ENCODE results near the gene TRIM7.

TRIM7 gene

DNA sequence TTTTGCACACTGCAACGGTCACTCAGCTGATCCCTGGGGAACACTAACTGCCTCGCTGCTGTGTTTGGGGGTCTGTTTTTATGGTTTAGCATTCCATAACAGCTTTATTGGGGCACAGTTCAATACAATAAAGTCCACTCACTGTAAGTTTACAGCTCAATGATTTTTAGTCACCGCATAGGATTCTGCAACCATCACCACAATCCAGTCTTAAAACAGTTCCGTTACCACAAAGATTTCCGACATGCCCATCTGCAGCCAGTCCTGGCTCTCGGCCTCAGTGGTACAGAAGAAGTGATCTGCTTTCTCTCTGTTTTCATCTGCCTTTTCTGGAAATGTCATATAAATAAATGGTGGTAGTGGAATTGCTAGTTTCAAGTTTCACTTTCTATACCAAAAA is 34.0 kb downstream of the TRIM7 start:
- TF ChIP-seq, protein P1, sequence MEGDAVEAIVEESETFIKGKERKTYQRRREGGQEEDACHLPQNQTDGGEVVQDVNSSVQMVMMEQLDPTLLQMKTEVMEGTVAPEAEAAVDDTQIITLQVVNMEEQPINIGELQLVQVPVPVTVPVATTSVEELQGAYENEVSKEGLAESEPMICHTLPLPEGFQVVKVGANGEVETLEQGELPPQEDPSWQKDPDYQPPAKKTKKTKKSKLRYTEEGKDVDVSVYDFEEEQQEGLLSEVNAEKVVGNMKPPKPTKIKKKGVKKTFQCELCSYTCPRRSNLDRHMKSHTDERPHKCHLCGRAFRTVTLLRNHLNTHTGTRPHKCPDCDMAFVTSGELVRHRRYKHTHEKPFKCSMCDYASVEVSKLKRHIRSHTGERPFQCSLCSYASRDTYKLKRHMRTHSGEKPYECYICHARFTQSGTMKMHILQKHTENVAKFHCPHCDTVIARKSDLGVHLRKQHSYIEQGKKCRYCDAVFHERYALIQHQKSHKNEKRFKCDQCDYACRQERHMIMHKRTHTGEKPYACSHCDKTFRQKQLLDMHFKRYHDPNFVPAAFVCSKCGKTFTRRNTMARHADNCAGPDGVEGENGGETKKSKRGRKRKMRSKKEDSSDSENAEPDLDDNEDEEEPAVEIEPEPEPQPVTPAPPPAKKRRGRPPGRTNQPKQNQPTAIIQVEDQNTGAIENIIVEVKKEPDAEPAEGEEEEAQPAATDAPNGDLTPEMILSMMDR (IDR thresholded peaks at IDR 0.05) = no peak

DNA sequence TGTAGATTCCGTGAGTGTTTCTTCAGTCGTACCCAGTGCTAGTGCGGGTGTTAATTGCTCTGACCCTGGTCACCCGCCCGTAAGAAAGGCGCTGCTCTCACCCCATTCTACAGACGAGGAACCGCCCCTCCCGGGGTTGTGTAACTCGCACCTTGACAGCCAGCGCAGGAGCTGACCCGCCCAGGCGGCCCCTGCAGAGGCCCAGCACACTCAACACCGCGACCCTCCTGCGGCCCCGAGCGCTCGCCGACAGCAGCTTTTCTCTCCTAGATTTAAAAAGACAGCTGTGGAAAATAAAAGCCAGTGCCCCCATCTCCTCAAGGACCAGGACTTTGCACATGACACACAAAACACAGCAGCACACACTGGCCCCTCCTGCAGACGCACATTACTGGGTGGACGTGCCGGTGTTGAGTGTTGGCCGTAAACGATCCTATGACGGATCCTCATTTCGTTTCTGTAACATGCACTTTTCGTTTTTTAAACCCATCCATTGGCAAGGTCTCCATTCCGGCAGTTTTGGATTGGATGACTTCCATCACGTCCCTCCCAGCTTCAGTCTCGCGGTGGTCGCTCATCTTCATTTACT is 34.7 kb downstream of the TRIM7 start:
- TF ChIP-seq, protein P1 (IDR thresholded peaks at IDR 0.05) = no peak

DNA sequence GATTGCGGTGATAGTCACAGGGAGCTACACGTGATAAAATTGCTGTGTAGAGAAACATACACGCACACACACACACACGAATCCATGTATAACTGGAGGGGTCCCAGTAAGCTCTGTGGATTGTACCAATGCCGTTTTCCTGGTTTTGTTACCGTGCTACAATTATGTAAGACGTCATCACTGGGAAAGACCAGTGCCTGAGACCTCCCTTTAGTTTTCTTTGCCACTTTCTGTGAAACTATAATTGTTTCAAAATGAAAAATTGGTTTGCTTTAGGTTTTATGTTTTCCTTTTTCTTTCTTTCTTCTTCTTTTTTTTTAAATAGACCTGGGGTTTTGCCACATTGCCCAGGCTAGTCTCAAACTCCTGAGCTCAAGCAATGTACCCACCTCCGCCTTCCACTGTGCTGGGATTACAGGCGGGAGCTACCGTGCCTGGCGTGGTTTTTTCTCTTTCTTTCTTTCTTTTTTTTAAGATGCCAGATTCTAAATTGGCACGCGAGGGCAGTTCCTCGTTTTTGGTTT is 36.3 kb downstream of the TRIM7 start:
- TF ChIP-seq, protein P1 (IDR thresholded peaks at IDR 0.05) = no peak

DNA sequence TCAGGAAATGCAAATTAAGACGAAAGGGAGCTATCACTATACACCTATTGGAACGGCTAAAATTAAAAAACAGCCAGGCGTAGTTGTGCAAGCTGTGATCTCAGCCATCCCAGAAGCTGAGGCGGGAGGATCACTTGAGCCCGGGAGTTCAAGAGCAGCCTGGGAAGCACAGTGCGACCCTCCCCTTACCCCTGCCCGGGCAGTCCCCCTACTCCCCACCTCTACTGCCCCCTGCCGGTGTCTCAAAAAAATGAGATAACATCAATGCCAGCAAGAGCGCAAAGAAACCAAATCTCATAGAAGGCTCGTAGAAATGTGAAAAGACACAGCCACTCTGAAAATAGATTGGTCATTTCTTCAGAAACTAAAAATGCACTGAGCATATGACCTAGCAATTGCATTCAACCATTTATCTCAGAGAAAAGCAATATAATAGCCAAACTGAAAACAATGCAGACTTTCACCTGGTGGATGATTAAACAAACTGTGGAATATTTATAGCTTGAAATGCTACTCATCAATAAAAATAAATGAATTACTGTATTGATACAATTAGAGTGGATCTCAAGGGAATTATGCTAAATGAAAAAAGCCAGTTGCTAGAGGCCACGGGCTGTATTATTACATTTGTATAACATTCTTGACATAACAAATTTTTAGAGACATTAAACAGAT is 37.0 kb downstream of the TRIM7 start:
- TF ChIP-seq, protein P1 (IDR thresholded peaks at IDR 0.05) = peak; percentile 66

DNA sequence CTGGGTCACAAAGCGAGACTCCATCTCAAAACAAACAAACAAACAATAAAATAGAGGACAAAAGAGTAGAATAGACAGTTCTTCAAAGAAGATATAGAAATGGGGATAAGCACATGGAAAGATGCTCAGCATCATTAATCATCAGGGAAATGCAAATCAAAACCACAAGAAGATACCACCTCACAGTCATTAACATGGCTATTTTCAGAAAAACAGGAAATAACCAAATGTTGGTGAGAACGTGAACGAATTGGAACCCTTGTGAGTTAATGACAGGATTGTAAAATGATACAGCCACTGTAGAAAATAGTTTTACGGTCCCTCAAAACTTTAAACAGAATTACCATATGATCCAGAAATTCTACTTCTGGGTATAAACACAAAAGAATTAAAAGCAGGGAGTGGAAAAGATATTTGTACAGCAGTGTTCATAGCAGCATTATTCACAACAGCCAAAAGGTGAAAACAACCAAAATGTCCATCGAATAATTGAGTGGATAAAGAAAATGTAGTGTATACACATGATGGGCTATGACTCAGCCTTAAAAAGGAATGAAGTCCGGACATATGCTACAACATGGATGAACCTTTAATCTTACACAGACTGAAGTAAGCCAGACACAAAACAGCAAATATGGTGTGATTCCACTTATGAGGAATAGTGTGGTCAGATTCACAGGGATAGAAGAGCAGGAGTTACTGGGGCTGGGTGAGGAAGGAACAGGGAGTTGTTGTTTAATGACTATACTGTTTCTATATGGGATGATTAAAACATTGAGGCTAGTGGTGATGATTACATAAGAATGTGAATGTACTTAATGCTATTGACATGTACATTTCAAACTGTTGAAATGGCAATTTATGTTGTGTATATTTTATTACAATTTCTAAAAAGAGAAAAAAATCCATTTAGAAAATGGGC is 37.9 kb downstream of the TRIM7 start:
- TF ChIP-seq, protein P1 (IDR thresholded peaks at IDR 0.05) = no peak

DNA sequence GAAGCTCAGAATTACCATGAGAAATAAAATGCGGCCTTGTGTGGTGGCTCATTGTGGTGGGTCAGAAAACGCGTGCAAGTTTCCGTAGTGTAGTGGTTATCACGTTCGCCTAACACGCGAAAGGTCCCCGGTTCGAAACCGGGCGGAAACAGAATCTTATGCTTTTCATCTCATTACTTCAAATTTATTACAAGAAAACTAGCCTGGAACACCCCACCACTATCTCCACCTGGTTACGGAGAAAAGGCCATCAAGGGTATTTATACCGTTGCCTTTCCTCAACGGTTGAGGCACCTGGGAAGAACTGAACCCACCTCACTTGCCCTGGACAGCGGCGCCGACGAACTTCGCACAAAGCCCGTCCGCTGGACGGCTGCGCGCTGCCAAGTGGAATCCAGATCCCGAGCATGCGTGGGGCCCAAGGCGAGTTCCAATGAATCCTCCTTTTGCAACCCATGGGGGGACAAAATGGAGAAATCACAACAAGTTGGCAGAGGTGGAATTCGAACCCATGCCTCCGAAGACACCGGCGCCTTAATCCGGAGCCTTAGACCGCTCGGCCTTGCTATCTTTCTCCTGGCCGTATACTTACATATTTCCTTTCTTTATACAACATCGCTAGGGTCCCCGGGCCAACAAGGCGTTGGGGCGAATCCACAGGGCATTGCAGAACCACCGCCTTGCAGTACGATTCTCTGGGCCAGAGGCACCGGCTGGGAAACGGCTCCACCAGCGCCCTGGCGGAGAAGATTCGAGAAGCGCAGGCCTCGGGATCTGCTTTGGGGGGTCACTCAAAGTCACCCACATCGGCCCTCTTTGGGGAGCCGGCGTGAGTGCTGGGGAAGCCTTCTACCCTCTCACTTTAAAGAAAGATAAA is 40.7 kb downstream of the TRIM7 start:
- TF ChIP-seq, protein P1 (IDR thresholded peaks at IDR 0.05) = no peak

Measured in LNCAP (cell line).